ENCODE results near the gene ZNF587. TPM values are rescaled to one million over a fixed set of nuclear protein-coding genes. Genes with fewer than 3 reads are reported as not detected.
"Not testable (repeated sequence)": the region's sequence is repeated elsewhere in the genome, so short reads cannot be mapped to it uniquely, and the experiment has no call there.

The ZNF587 gene
- total RNA-seq, 1 donor from 2014 or later: 72.9 TPM

DNA sequence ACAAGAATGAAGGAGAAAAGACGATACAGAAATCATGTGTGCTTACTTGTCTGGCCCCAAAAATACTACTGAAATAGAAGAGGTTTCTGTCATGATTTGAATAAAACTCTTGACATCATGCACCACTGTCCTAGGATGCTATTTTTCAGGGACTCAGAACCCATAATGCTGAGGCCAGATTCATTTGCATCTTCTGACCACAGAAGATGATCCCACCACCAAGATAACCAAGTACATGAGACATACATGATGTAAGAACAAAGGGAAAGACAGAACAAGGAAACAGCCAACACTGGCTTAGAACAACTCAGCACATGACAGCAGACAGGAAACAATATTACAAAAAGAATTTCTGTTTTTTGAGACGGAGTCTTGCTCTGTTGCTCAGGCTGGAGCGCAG is 37.4 kb upstream of the ZNF587 start:
- Mint-ChIP-seq H3K36me3 (peaks cover 19% of the 10 kb centered on the region), H3K27me3 (ENCODE audit: low read depth) (no peaks in the 10 kb centered on the region), H3K4me1 (peaks cover 59% of the 10 kb centered on the region), H3K4me3 (no peak overlapping the region), H3K27ac (peak overlapping the region; percentile 17), H3K9me3 (no peaks in the 10 kb centered on the region)
- TF ChIP-seq, protein P1, sequence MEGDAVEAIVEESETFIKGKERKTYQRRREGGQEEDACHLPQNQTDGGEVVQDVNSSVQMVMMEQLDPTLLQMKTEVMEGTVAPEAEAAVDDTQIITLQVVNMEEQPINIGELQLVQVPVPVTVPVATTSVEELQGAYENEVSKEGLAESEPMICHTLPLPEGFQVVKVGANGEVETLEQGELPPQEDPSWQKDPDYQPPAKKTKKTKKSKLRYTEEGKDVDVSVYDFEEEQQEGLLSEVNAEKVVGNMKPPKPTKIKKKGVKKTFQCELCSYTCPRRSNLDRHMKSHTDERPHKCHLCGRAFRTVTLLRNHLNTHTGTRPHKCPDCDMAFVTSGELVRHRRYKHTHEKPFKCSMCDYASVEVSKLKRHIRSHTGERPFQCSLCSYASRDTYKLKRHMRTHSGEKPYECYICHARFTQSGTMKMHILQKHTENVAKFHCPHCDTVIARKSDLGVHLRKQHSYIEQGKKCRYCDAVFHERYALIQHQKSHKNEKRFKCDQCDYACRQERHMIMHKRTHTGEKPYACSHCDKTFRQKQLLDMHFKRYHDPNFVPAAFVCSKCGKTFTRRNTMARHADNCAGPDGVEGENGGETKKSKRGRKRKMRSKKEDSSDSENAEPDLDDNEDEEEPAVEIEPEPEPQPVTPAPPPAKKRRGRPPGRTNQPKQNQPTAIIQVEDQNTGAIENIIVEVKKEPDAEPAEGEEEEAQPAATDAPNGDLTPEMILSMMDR (IDR thresholded peaks at IDR 0.05; ENCODE audit: unreplicated experiment): no peak
- DNase-seq (ENCODE audit: low spot score in 2 of 2, unreplicated experiment in 2 of 2): no peak

DNA sequence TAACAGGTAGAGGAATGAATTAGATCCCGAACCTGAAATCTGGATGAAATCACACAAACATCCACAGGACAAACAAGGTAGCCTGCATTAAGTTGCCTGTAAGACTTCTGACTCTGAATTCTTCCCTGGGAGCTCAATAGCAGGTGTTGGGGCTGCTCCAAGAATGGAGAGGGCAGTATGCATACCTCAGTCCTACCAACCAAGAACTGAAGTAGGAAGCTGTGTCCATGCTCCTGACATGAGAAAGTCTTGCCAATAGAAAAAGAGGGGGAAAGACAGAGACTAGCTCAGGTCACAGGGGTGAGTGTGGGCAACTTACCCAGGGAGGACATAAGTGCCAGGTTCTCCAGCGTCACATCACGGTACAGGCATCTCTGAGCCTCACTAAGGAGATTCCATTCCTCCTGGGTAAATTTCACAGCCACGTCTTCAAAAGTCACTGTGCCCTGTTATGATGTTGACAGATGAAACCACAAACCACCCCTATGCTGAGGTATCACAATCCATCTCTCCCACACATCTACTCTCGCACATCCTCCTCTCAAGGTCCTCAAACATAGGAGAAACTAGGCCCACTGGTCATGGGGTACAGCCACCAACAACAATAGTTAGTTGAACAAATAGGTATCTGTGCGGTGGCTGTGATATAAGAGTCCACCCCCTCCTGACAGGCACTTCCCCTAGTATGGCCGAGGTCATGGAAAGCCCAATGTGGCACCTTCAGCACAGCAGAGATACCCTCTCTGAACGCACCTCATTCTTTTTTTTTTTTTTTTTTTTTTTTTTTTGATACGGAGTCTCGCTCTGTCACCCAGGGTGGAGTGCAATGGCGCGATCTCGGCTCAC is 36.5 kb upstream of the ZNF587 start:
- H3K4me1 Mint-ChIP-seq: peaks cover 59% of the 10 kb centered on the region
- H3K4me3 Mint-ChIP-seq: peak overlapping the region; percentile 95
- not testable (repeated sequence) for H3K9me3 Mint-ChIP-seq; DNase-seq (ENCODE audit: low spot score in 2 of 2, unreplicated experiment in 2 of 2); H3K27me3 Mint-ChIP-seq (ENCODE audit: low read depth)
- H3K27ac Mint-ChIP-seq: peak overlapping the region; percentile 93
- H3K36me3 Mint-ChIP-seq: peaks cover 14% of the 10 kb centered on the region

DNA sequence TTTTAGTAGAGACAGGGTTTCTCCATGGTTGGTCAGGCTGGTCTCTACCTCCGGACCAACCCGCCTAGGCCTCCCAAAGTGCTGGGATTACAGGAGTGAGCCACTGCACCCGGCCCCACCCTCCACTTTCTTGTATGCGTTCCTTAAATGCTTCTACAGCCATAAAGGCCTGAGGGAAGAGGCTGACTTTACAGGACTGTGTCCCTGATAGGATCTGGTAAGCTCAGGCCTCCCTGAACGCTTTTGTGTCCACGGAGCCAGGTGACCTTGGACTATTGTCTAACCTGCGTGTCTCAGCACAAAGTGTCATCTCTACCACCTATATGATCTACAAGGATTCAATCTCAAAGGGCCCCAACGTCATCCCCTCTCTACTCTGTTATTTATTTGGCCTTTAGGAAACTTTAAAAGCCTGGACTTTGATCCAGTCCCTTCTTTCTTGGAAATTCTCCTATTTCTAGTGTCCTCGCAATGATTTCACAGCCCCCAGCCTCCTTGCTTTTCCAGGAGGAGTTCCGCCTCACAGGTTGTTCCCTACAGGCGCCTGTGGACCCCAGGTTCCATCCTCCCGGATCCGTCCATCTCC is 35.6 kb upstream of the ZNF587 start:
- Mint-ChIP-seq H3K4me1 (peaks cover 63% of the 10 kb centered on the region), H3K27me3 (ENCODE audit: low read depth) (no peaks in the 10 kb centered on the region), H3K9me3 (no peaks in the 10 kb centered on the region), H3K27ac (peak overlapping the region; percentile 92), H3K4me3 (peak overlapping the region; percentile 95), H3K36me3 (peaks cover 11% of the 10 kb centered on the region)
- no peak for DNase-seq (ENCODE audit: low spot score in 2 of 2, unreplicated experiment in 2 of 2)
- TF ChIP-seq, protein P1 (IDR thresholded peaks at IDR 0.05; ENCODE audit: unreplicated experiment): no peak

DNA sequence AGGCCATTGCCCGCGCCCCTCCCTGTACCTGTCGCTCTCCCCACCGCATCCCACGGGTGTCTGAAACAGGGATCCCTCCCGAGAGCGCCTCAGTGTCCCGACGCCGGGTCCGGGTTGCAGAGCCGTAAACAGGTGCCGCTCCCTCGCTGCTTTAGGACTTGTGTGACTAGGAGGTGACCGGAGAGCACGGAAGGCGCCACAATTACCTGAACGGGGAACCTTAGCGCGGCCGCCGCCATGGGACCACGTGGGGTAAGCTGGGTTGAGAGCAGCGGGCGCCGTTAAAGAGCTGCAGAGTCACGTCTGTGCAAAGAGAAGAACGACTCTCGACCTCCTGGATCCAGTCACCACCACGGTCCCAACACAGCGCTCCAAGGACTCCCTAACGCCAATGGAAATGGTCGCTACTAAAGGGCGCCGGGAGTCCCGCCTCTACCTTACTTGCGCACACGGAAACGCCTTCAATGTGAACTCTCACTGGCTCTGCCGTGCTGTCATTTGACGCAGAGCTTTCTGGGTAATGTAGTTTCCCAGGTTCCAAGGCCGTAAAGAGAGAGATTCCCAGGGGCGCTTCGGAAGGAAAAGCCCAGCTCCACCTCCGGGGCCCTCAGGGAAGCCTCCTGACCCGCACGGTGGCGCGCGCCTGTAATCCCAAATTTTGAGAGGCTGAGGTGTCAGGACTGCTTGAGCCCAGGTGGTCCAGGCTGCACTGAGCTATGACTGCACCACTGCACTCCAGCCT is 35.0 kb upstream of the ZNF587 start, which contains the start of gene ZNF552:
Gene ZNF552, minus strand, starts transcription at position 409 of the 742 bp plus-strand sequence. Its CDS starts 170 bp downstream, at position 239.
- no peaks in the 10 kb centered on the region for H3K27me3 Mint-ChIP-seq (ENCODE audit: low read depth)
- TF ChIP-seq, protein P1 (IDR thresholded peaks at IDR 0.05; ENCODE audit: unreplicated experiment): no peak
- H3K9me3 Mint-ChIP-seq: no peaks in the 10 kb centered on the region
- peak within 1 kb of the TSS; percentile 95 for H3K4me3 Mint-ChIP-seq
- H3K4me1 Mint-ChIP-seq: peaks cover 59% of the 10 kb centered on the region
- DNase-seq (ENCODE audit: low spot score in 2 of 2, unreplicated experiment in 2 of 2): peak; percentile 59 to 76
- H3K27ac Mint-ChIP-seq: peak within 1 kb of the TSS; percentile 92
- peaks cover 7% of the 10 kb centered on the region for H3K36me3 Mint-ChIP-seq

DNA sequence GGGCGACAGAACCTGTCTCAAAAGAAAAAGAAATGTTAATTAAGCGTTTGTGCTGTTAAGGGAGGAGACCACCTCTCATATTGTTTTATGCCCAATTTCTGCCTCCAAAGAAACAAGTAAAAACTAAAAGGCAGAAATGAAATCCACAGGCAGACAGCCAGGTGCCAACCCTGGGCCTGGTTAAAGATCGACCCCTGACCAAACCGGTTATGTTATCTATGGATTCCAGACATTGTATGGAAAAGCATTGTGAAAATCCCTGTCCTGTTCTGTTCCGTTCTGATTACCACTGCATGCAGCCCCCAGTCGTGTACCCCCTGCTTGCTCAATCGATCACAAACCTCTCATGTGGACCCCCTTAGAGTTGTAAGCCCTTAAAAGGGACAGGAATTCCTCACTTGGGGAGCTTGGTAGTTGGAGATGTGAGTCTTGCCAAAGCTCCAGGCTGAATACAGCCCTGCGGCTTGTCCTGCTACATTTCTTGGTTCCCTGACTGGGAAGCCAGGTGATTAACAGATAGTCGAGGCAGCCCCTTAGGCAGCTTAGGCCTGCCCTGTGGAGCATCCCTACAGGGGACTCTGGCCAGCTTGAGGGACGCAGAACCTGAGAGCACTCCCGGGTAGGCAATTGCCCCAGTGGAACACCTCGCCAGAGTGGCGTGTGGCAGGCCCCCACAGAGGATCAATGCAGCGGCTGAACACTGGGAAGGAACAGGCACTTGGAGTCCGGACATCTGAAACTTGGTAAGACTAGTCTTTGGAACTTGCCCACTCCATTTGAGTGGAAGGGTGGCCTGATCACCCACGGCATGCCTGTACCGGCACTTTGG is 34.2 kb upstream of the ZNF587 start:
- H3K27me3 Mint-ChIP-seq (ENCODE audit: low read depth): no peaks in the 10 kb centered on the region
- no peak for DNase-seq (ENCODE audit: low spot score in 2 of 2, unreplicated experiment in 2 of 2)
- peak overlapping the region; percentile 95 for H3K4me3 Mint-ChIP-seq
- H3K36me3 Mint-ChIP-seq: peaks cover 7% of the 10 kb centered on the region
- H3K9me3 Mint-ChIP-seq: no peaks in the 10 kb centered on the region
- TF ChIP-seq, protein P1 (IDR thresholded peaks at IDR 0.05; ENCODE audit: unreplicated experiment): no peak
- peaks cover 59% of the 10 kb centered on the region for H3K4me1 Mint-ChIP-seq
- H3K27ac Mint-ChIP-seq: peak overlapping the region; percentile 92
